Bronchial epithelial cell (primary cell): Measurements from ENCODE around the gene CSTF1. TPM values are rescaled to one million over a fixed set of nuclear protein-coding genes. Genes with fewer than 3 reads are reported as not detected.

Source experiments
- DNase-seq: peaks from one replicate; pipeline ENCODE4 v3.0.0-alpha.2; 2010; ENCODE audit warnings: low read depth
- FAIRE-seq: peaks from 2 replicates; lab custom pipeline; 2011; peaks lifted over from hg19 to GRCh38; lab: Jason Lieb, UNC
- H3K27me3 ChIP-seq: 2 replicates; pipeline ENCODE4 v1.5.1; 2011; ENCODE audit warnings: low read length; ENCODE audit not compliant: control insufficient read depth, insufficient read depth
- H3K36me3 ChIP-seq: 2 replicates; pipeline ENCODE4 v1.5.1; 2011; ENCODE audit warnings: low read length; ENCODE audit not compliant: control insufficient read depth, insufficient read depth
- H3K4me3 ChIP-seq: 2 replicates; pipeline ENCODE4 v1.5.1; 2011; ENCODE audit warnings: mild to moderate bottlenecking, low read depth, low read length, control low read depth
- CTCF ChIP-seq: IDR thresholded peaks from 2 replicates; pipeline ENCODE4 v1.5.1; 2011; ENCODE audit warnings: mild to moderate bottlenecking, moderate library complexity, low read length, control low read depth, inconsistent platforms; ENCODE audit not compliant: insufficient read depth, severe bottlenecking
- total RNA-seq: library from RNA; depleted of rRNA; stranded (reverse); fragments of >200 nt; gene quantifications from 2 replicates; pipeline ENCODE4 v1.2.1, GENCODE V29; 2014

CSTF1 gene
- total RNA-seq, 1 donor from 2014 or later, result 21.9 TPM

GRCh38 chr20:56440346-56441007 is 48.0 kb downstream of the CSTF1 start:
- no peak overlapping the region for H3K4me3 ChIP-seq
- H3K36me3 ChIP-seq, result no peaks in the 10 kb centered on the region
- TF ChIP-seq CTCF, result no peak
- FAIRE-seq (no peak), DNase-seq (no peak)
- no peaks in the 10 kb centered on the region for H3K27me3 ChIP-seq

- no peak for TF ChIP-seq CTCF
- FAIRE-seq, result no peak
- no peak overlapping the region for H3K4me3 ChIP-seq
- no peak for DNase-seq
- no peaks in the 10 kb centered on the region for H3K36me3 ChIP-seq
- no peaks in the 10 kb centered on the region for H3K27me3 ChIP-seq
Measured at GRCh38 chr20:56442389-56443365, 50.2 kb downstream of the CSTF1 start.

GRCh38 chr20:56443654-56444540 is 51.5 kb downstream of the CSTF1 start:
- Histone ChIP-seq H3K27me3 (no peaks in the 10 kb centered on the region), H3K36me3 (no peaks in the 10 kb centered on the region), H3K4me3 (no peak overlapping the region)
- TF ChIP-seq CTCF, result no peak
- DNase-seq, result peak; percentile 18
- FAIRE-seq, result no peak

- no peak for FAIRE-seq
Measured at GRCh38 chr20:56445130-56445529, 52.7 kb downstream of the CSTF1 start.

More at GRCh38 chr20:56445130-56445529, 52.7 kb downstream of the CSTF1 start:
- TF ChIP-seq CTCF, result no peak
- no peaks in the 10 kb centered on the region for H3K36me3 ChIP-seq
- DNase-seq, result no peak
- no peak overlapping the region for H3K4me3 ChIP-seq
- H3K27me3 ChIP-seq, result no peaks in the 10 kb centered on the region
